Colonic mucosa (tissue), 4 donors: ENCODE data around the gene KRTAP5-3. TPM values are rescaled to one million over a fixed set of nuclear protein-coding genes. Genes with fewer than 3 reads are reported as not detected.

Experiments
- DNase-seq: peaks from one replicate; pipeline ENCODE4 v3.0.0-alpha.2; 2020
- H3K27ac ChIP-seq: fragments of 200-600 bp; one replicate; pipeline ENCODE4 v1.8.0; 2021
- H3K27me3 ChIP-seq: fragments of 200-600 bp; one replicate; pipeline ENCODE4 v1.8.0; 2021
- H3K36me3 ChIP-seq: fragments of 200-600 bp; one replicate; pipeline ENCODE4 v1.8.0; 2021
- H3K4me1 ChIP-seq: fragments of 200-600 bp; one replicate; pipeline ENCODE4 v1.8.0; 2021; ENCODE audit warnings: mild to moderate bottlenecking
- H3K4me3 ChIP-seq: fragments of 200-600 bp; one replicate; pipeline ENCODE4 v1.8.0; 2021
- H3K9ac ChIP-seq, 2 donors: one replicate each; pipeline ENCODE4 v1.7.0; 2013; ENCODE audit warnings: control low read depth in 2 of 2, low read depth in 2 of 2, low read length in 2 of 2
- H3K9me3 ChIP-seq: fragments of 200-600 bp; one replicate; pipeline ENCODE4 v1.8.0; 2021
- CTCF ChIP-seq: fragments of 200-600 bp; IDR thresholded peaks from one replicate; pipeline ENCODE4 v1.8.0; 2022; ENCODE audit warnings: antibody characterized with exemption, mild to moderate bottlenecking
- intact Hi-C: fragments of 100-400 bp; cut with DNase I; formaldehyde crosslinking; loops from one replicate; pipeline ENCODE4 v1.14.1; 2022
- total RNA-seq, 2 donors: library from RNA; stranded (reverse); fragmentation: NEBNext Ultra II Directional in 1 of 2; extraction: Animal tissue kit (Norgen Biotek cat#: 25700) in 1 of 2; gene quantifications; one replicate each; pipeline ENCODE4 v1.2.1, GENCODE V29; 2021
- donor health status: healthy.
- donor health status: DM: no; HTN: no; CAD: no.
- donor health status: DM: no; HTN: no; CAD: no.

The KRTAP5-3 gene
- not detected for total RNA-seq

- DNase-seq = no peak
- no peaks in the 10 kb centered on the region for H3K27me3 ChIP-seq
- no peaks in the 10 kb centered on the region for H3K4me1 ChIP-seq
- intact Hi-C loops = no loop called here
- no peak within 1 kb of the TSS for H3K9ac ChIP-seq
- H3K9me3 ChIP-seq = no peaks in the 10 kb centered on the region
- no peaks in the 10 kb centered on the region for H3K36me3 ChIP-seq
- TF ChIP-seq CTCF = no peak
- H3K4me3 ChIP-seq = no peak within 1 kb of the TSS
- H3K27ac ChIP-seq = no peak within 1 kb of the TSS
These were observed at the start of gene KRTAP5-3 for GRCh38 chr11:1608363-1608762. KRTAP5-3 (minus strand) TSS chr11:1608463; CDS start chr11:1608385, 78 bp downstream.

GRCh38 chr11:1656670-1657069 is 48.4 kb upstream of the KRTAP5-3 start:
- TF ChIP-seq CTCF = no peak
- Histone ChIP-seq H3K9ac (no peak overlapping the region), H3K4me1 (no peaks in the 10 kb centered on the region), H3K9me3 (no peaks in the 10 kb centered on the region), H3K36me3 (no peaks in the 10 kb centered on the region), H3K4me3 (no peak overlapping the region), H3K27me3 (no peaks in the 10 kb centered on the region), H3K27ac (no peak overlapping the region)
- intact Hi-C loops = no loop called here
- DNase-seq = no peak

- H3K9ac ChIP-seq = no peak overlapping the region
- no peak for TF ChIP-seq CTCF
- no peak overlapping the region for H3K4me3 ChIP-seq
- H3K27ac ChIP-seq = no peak overlapping the region
- intact Hi-C loops = no loop called here
- no peaks in the 10 kb centered on the region for H3K36me3 ChIP-seq
- H3K4me1 ChIP-seq = no peaks in the 10 kb centered on the region
- DNase-seq = no peak
- H3K9me3 ChIP-seq = no peaks in the 10 kb centered on the region
- H3K27me3 ChIP-seq = no peaks in the 10 kb centered on the region
These were observed 47.8 kb upstream of the KRTAP5-3 start for GRCh38 chr11:1656061-1656441.

GRCh38 chr11:1655168-1656060 is 47.2 kb upstream of the KRTAP5-3 start:
- H3K9ac ChIP-seq = no peak overlapping the region
- TF ChIP-seq CTCF = no peak
- DNase-seq = no peak
- H3K4me1 ChIP-seq = no peaks in the 10 kb centered on the region
- no peak overlapping the region for H3K4me3 ChIP-seq
- H3K36me3 ChIP-seq = no peaks in the 10 kb centered on the region
- no peaks in the 10 kb centered on the region for H3K27me3 ChIP-seq
- intact Hi-C loops = no loop called here
- H3K27ac ChIP-seq = no peak overlapping the region
- H3K9me3 ChIP-seq = no peaks in the 10 kb centered on the region

- no peak overlapping the region for H3K27ac ChIP-seq
- no peaks in the 10 kb centered on the region for H3K9me3 ChIP-seq
- H3K9ac ChIP-seq = no peak overlapping the region
- no peak for TF ChIP-seq CTCF
- H3K4me3 ChIP-seq = no peak overlapping the region
- no peaks in the 10 kb centered on the region for H3K36me3 ChIP-seq
- no peak for DNase-seq
- H3K27me3 ChIP-seq = no peaks in the 10 kb centered on the region
- intact Hi-C loops = loop anchor here (5.0 kb wide), 3 partner anchors 38 to 498 kb away; partner anchors contain the start of gene SYT8
- H3K4me1 ChIP-seq = no peaks in the 10 kb centered on the region
These were observed 46.3 kb upstream of the KRTAP5-3 start for GRCh38 chr11:1654388-1655167.
